ENCODE results near the gene RANBP3L. TPM values are rescaled to one million over a fixed set of nuclear protein-coding genes. Genes with fewer than 3 reads are reported as not detected.

The RANBP3L gene
- total RNA-seq, 1 donor from 2014 or later, result not detected

- Histone ChIP-seq H3K27me3 (ENCODE audit: control insufficient read depth, insufficient read depth, low read length) (no peaks in the 10 kb centered on the region), H3K36me3 (ENCODE audit: control insufficient read depth, insufficient read depth, low read length) (no peaks in the 10 kb centered on the region), H3K4me3 (ENCODE audit: low read depth, low read length) (no peak overlapping the region)
- FAIRE-seq (no peak), DNase-seq (ENCODE audit: low read depth) (no peak)
- TF ChIP-seq CTCF (IDR thresholded peaks at IDR 0.05; ENCODE audit: insufficient read depth, low read length, severe bottlenecking), result no peak
These were observed 71.4 kb downstream of the RANBP3L start for GRCh38 chr5:36230151-36230790.

- DNase-seq (ENCODE audit: low read depth), result no peak
- Histone ChIP-seq H3K36me3 (ENCODE audit: control insufficient read depth, insufficient read depth, low read length) (peaks cover 1% of the 10 kb centered on the region), H3K27me3 (ENCODE audit: control insufficient read depth, insufficient read depth, low read length) (no peaks in the 10 kb centered on the region), H3K4me3 (ENCODE audit: low read depth, low read length) (no peak overlapping the region)
- TF ChIP-seq CTCF (IDR thresholded peaks at IDR 0.05; ENCODE audit: insufficient read depth, low read length, severe bottlenecking), result no peak
- no peak for FAIRE-seq
These were observed 73.2 kb downstream of the RANBP3L start for GRCh38 chr5:36228505-36228904.

GRCh38 chr5:36227046-36227445 is 74.7 kb downstream of the RANBP3L start:
- TF ChIP-seq CTCF (IDR thresholded peaks at IDR 0.05; ENCODE audit: insufficient read depth, low read length, severe bottlenecking), result no peak
- no peak for FAIRE-seq

GRCh38 chr5:36222620-36223019 is 79.1 kb downstream of the RANBP3L start:
- no peak overlapping the region for H3K4me3 ChIP-seq (ENCODE audit: low read depth, low read length)
- no peak for TF ChIP-seq CTCF (IDR thresholded peaks at IDR 0.05; ENCODE audit: insufficient read depth, low read length, severe bottlenecking)
- DNase-seq (ENCODE audit: low read depth) (no peak), FAIRE-seq (no peak)
- H3K27me3 ChIP-seq (ENCODE audit: control insufficient read depth, insufficient read depth, low read length), result no peaks in the 10 kb centered on the region
- peaks cover 5% of the 10 kb centered on the region for H3K36me3 ChIP-seq (ENCODE audit: control insufficient read depth, insufficient read depth, low read length)

More at GRCh38 chr5:36227046-36227445, 74.7 kb downstream of the RANBP3L start:
- Histone ChIP-seq H3K36me3 (ENCODE audit: control insufficient read depth, insufficient read depth, low read length) (peaks cover 1% of the 10 kb centered on the region), H3K27me3 (ENCODE audit: control insufficient read depth, insufficient read depth, low read length) (no peaks in the 10 kb centered on the region), H3K4me3 (ENCODE audit: low read depth, low read length) (no peak overlapping the region)
- no peak for DNase-seq (ENCODE audit: low read depth)

GRCh38 chr5:36217988-36218387 is 83.7 kb downstream of the RANBP3L start:
- Histone ChIP-seq H3K27me3 (ENCODE audit: control insufficient read depth, insufficient read depth, low read length) (no peaks in the 10 kb centered on the region), H3K4me3 (ENCODE audit: low read depth, low read length) (no peak overlapping the region), H3K36me3 (ENCODE audit: control insufficient read depth, insufficient read depth, low read length) (peaks cover 4% of the 10 kb centered on the region)
- no peak for DNase-seq (ENCODE audit: low read depth)
- no peak for TF ChIP-seq CTCF (IDR thresholded peaks at IDR 0.05; ENCODE audit: insufficient read depth, low read length, severe bottlenecking)
- no peak for FAIRE-seq

- Histone ChIP-seq H3K27me3 (ENCODE audit: control insufficient read depth, insufficient read depth, low read length) (no peaks in the 10 kb centered on the region), H3K4me3 (ENCODE audit: low read depth, low read length) (no peak overlapping the region), H3K36me3 (ENCODE audit: control insufficient read depth, insufficient read depth, low read length) (peaks cover 5% of the 10 kb centered on the region)
- no peak for DNase-seq (ENCODE audit: low read depth)
- no peak for TF ChIP-seq CTCF (IDR thresholded peaks at IDR 0.05; ENCODE audit: insufficient read depth, low read length, severe bottlenecking)
- FAIRE-seq, result no peak
These were observed 84.1 kb downstream of the RANBP3L start for GRCh38 chr5:36217567-36217966.

Measured in bronchial epithelial cell (primary cell).